NCI-H1694 (cell line): Measurements from ENCODE around the gene SYT2.
"Not testable (repeated sequence)": the region's sequence is repeated elsewhere in the genome, so short reads cannot be mapped to it uniquely, and the experiment has no call there.

Experiments
- DNase-seq: peaks from one replicate; lab custom pipeline; 2025; lab: John Stamatoyannopoulos, UW

SYT2 gene

GRCh38 chr1:202590975-202591411 lies 119.3 kb downstream of the SYT2 start:
- DNase-seq, result no peak

GRCh38 chr1:202590126-202590525 lies 120.1 kb downstream of the SYT2 start:
- DNase-seq, result no peak

- no peak for DNase-seq
These were observed 120.9 kb downstream of the SYT2 start for GRCh38 chr1:202589190-202589930.

- no peak for DNase-seq
These were observed 121.6 kb downstream of the SYT2 start for GRCh38 chr1:202588503-202589189.

GRCh38 chr1:202587859-202588485 lies 122.3 kb downstream of the SYT2 start:
- no peak for DNase-seq

GRCh38 chr1:202586871-202587270 lies 123.4 kb downstream of the SYT2 start:
- no peak for DNase-seq

- no peak for DNase-seq
These were observed 124.0 kb downstream of the SYT2 start for GRCh38 chr1:202586018-202586821.

- DNase-seq, result no peak
These were observed 124.7 kb downstream of the SYT2 start for GRCh38 chr1:202585590-202585933.

- no peak for DNase-seq
These were observed 125.3 kb downstream of the SYT2 start for GRCh38 chr1:202584707-202585589.

GRCh38 chr1:202582350-202582749 lies 127.9 kb downstream of the SYT2 start:
- not testable (repeated sequence) for DNase-seq

- no peak for DNase-seq
These were observed 129.6 kb downstream of the SYT2 start for GRCh38 chr1:202580619-202581018.

- DNase-seq, result no peak
These were observed 130.4 kb downstream of the SYT2 start for GRCh38 chr1:202579806-202580205.

GRCh38 chr1:202578565-202578964 lies 131.7 kb downstream of the SYT2 start:
- DNase-seq, result no peak

GRCh38 chr1:202578001-202578504 lies 132.2 kb downstream of the SYT2 start:
- DNase-seq, result no peak

- DNase-seq, result no peak
These were observed 132.9 kb downstream of the SYT2 start for GRCh38 chr1:202577381-202577780.

GRCh38 chr1:202576816-202577215 lies 133.4 kb downstream of the SYT2 start:
- no peak for DNase-seq

- DNase-seq, result no peak
These were observed 134.2 kb downstream of the SYT2 start for GRCh38 chr1:202575918-202576653.

GRCh38 chr1:202572867-202573266 lies 137.4 kb downstream of the SYT2 start:
- no peak for DNase-seq

GRCh38 chr1:202571719-202572339 lies 138.4 kb downstream of the SYT2 start:
- peak; percentile 39 for DNase-seq
